HCT116 (cell line): Measurements from ENCODE around the gene RGS6.

Source experiments
- EGR1 ChIP-seq: IDR thresholded peaks from 2 replicates; pipeline ENCODE4 v1.6.1; 2012; ENCODE audit warnings: low read depth
- POLR2AphosphoS5 ChIP-seq: IDR thresholded peaks from 2 replicates; pipeline ENCODE4 v1.6.1; 2011; ENCODE audit warnings: mild to moderate bottlenecking, low read depth, low read length, moderate library complexity
- SIN3A ChIP-seq: IDR thresholded peaks from 2 replicates; pipeline ENCODE4 v1.6.1; 2012; ENCODE audit warnings: low read depth
- SP1 ChIP-seq: IDR thresholded peaks from 2 replicates; pipeline ENCODE4 v1.6.1; 2012; ENCODE audit warnings: low read depth
- TF ChIP-seq, protein P1 (sequence below): IDR thresholded peaks from 2 replicates; pipeline ENCODE4 v1.6.1; 2011; ENCODE audit warnings: mild to moderate bottlenecking, low read length, moderate library complexity; ENCODE audit not compliant: insufficient replicate concordance; ENCODE audit errors: extremely low read depth
- TF ChIP-seq, protein P2 (sequence below), 3 experiments: fragments of 200-600 bp in 1 of 3; sonication (generic) in 1 of 3; IDR thresholded peaks in 2 of 3; conservative IDR thresholded peaks in 1 of 3; 2 replicates each; pipeline ENCODE4 v1.5.1; 2012 to 2017; ENCODE audit warnings: low read depth in 2 of 3, low read length in 2 of 3, antibody characterized with exemption in 1 of 3, borderline replicate concordance in 1 of 3, control low read depth in 1 of 3, mild to moderate bottlenecking in 1 of 3, mixed read lengths in 1 of 3, mixed run types in 1 of 3, moderate library complexity in 1 of 3; ENCODE audit not compliant: insufficient read depth in 1 of 3
- TF ChIP-seq, protein P3 (sequence below): IDR thresholded peaks from 2 replicates; pipeline ENCODE4 v1.6.1; 2012

DNA sequence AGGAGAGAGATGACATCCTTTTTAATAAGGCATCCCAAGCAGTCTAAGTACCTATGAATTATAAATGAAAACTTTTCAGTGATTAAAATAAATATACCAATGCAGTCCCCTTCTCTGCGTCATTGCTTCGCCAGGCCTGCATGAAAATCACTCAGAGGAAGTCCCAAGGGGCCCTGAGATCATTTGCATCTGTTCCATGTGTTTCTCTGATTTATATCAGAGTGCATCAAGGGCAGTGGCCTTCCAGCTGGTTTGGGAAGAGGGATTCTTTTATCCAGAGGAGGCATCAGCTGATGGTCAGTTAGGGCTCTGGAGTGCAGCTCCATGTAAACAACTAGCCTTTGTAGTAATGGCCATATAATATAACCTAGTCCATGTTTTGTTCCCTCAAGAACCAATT, 210.1 kb downstream of the RGS6 start:
- TF ChIP-seq POLR2AphosphoS5 (no peak), SP1 (no peak), SIN3A (no peak), EGR1 (no peak)
- TF ChIP-seq, protein P1, sequence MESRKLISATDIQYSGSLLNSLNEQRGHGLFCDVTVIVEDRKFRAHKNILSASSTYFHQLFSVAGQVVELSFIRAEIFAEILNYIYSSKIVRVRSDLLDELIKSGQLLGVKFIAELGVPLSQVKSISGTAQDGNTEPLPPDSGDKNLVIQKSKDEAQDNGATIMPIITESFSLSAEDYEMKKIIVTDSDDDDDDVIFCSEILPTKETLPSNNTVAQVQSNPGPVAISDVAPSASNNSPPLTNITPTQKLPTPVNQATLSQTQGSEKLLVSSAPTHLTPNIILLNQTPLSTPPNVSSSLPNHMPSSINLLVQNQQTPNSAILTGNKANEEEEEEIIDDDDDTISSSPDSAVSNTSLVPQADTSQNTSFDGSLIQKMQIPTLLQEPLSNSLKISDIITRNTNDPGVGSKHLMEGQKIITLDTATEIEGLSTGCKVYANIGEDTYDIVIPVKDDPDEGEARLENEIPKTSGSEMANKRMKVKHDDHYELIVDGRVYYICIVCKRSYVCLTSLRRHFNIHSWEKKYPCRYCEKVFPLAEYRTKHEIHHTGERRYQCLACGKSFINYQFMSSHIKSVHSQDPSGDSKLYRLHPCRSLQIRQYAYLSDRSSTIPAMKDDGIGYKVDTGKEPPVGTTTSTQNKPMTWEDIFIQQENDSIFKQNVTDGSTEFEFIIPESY = no peak
- TF ChIP-seq, protein P2, sequence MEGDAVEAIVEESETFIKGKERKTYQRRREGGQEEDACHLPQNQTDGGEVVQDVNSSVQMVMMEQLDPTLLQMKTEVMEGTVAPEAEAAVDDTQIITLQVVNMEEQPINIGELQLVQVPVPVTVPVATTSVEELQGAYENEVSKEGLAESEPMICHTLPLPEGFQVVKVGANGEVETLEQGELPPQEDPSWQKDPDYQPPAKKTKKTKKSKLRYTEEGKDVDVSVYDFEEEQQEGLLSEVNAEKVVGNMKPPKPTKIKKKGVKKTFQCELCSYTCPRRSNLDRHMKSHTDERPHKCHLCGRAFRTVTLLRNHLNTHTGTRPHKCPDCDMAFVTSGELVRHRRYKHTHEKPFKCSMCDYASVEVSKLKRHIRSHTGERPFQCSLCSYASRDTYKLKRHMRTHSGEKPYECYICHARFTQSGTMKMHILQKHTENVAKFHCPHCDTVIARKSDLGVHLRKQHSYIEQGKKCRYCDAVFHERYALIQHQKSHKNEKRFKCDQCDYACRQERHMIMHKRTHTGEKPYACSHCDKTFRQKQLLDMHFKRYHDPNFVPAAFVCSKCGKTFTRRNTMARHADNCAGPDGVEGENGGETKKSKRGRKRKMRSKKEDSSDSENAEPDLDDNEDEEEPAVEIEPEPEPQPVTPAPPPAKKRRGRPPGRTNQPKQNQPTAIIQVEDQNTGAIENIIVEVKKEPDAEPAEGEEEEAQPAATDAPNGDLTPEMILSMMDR (IDR thresholded peaks at IDR 0.05 in 2 of 3, conservative IDR thresholded peaks at IDR 0.05 in 1 of 3; ENCODE audit: borderline replicate concordance in 1 of 3, insufficient read depth in 1 of 3, low read depth in 2 of 3, low read length in 2 of 3) = no peak
- TF ChIP-seq, protein P3, sequence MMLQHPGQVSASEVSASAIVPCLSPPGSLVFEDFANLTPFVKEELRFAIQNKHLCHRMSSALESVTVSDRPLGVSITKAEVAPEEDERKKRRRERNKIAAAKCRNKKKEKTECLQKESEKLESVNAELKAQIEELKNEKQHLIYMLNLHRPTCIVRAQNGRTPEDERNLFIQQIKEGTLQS = no peak
